Measurements from ENCODE around the gene AP2S1.

- TF ChIP-seq CTCF (IDR thresholded peaks at IDR 0.05) = no peak
- TF ChIP-seq POLR2A (IDR thresholded peaks at IDR 0.05) = no peak
Observed at GRCh38 chr19:46828484-46828883, 22.2 kb downstream of the AP2S1 start.

Data from body of pancreas (tissue), 4 donors.